Mammary epithelial cell (primary cell): ENCODE results near the gene CARD9.

ENCODE experiments used
- EZH2 ChIP-seq: IDR thresholded peaks from 2 replicates; pipeline ENCODE4 v1.6.1; 2012; ENCODE audit warnings: low read length, inconsistent platforms, borderline replicate concordance
- TF ChIP-seq, protein P1 (sequence below), 2 donors: IDR thresholded peaks in 1 of 2; conservative IDR thresholded peaks in 1 of 2; 2 replicates each; pipeline ENCODE4 v1.5.1; 2011 to 2012; ENCODE audit warnings: inconsistent platforms in 2 of 2, low read length in 2 of 2, mild to moderate bottlenecking in 2 of 2, control low read depth in 1 of 2, low read depth in 1 of 2; ENCODE audit not compliant: insufficient read depth in 1 of 2; ENCODE audit errors: extremely low read depth in 1 of 2

DNA sequence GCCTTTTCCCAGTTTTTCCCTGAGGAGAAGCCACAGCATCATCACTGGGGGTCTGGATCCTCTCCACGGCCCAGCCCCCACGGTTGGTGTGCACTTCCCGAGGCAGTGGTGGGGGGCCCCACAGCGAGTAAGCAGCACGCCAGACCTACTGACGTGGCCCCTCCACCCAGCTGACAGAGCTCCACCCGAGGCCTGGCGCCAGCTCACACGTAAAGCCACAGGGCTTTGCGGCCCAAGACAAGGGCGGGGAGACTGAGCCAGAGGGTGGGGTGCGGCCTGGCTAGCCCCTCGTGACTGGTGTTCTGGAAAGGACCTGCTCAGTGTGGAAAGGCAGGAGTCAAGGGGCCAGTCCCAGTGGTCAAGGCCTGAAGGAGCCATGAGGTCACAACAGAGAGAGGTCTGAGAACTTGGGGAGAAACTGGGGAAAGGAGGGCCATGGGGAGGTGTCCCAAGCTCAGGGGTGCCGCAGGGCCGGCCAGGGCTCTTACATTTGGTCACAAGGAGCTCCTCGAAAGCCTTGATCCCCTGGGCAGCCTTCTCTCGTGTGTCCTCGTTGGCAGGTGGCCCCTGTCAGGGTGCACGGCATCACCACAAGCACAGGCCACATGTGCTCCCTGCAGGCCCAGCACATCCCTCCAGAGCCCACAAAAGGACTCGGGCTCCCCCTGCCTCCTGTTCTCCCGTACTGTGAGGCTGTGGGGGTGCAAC lies 21.0 kb upstream of the CARD9 start:
- TF ChIP-seq EZH2, result no peak
- TF ChIP-seq, protein P1, sequence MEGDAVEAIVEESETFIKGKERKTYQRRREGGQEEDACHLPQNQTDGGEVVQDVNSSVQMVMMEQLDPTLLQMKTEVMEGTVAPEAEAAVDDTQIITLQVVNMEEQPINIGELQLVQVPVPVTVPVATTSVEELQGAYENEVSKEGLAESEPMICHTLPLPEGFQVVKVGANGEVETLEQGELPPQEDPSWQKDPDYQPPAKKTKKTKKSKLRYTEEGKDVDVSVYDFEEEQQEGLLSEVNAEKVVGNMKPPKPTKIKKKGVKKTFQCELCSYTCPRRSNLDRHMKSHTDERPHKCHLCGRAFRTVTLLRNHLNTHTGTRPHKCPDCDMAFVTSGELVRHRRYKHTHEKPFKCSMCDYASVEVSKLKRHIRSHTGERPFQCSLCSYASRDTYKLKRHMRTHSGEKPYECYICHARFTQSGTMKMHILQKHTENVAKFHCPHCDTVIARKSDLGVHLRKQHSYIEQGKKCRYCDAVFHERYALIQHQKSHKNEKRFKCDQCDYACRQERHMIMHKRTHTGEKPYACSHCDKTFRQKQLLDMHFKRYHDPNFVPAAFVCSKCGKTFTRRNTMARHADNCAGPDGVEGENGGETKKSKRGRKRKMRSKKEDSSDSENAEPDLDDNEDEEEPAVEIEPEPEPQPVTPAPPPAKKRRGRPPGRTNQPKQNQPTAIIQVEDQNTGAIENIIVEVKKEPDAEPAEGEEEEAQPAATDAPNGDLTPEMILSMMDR (conservative IDR thresholded peaks at IDR 0.05 in 1 of 2, IDR thresholded peaks at IDR 0.05 in 1 of 2; ENCODE audit: extremely low read depth in 1 of 2, insufficient read depth in 1 of 2, low read depth in 1 of 2, low read length in 2 of 2), result no peak
